A673 (cell line): ENCODE measurements around the gene PDE6B. TPM values are rescaled to one million over a fixed set of nuclear protein-coding genes. Genes with fewer than 3 reads are reported as not detected.

ENCODE experiments used
- BruUV-seq: library from RNA; stranded (reverse); fragments of 400-500 nt; replicated peaks from 2 replicates; lab custom pipeline; 2021; lab: Mats Ljungman, UMichigan
- CTCF ChIA-PET: fragments of 300-600 bp; sonication (Branson Sonifier 250); formaldehyde crosslinking; loops from one replicate; lab custom pipeline; 2022; ENCODE audit warnings: antibody characterized with exemption; lab: Charles Lee
- POLR2A ChIA-PET: fragments of 300-600 bp; sonication (Branson Sonifier 250); formaldehyde crosslinking; loops from one replicate; lab custom pipeline; 2022; ENCODE audit warnings: antibody characterized with exemption; ENCODE audit not compliant: low non-redundant PET; lab: Charles Lee
- DNase-seq: peaks from one replicate; pipeline ENCODE4 v3.0.0-alpha.2; 2015; ENCODE audit warnings: low spot score
- H3K27ac ChIP-seq: fragments of 200-600 bp; sonication (generic); 2 replicates; pipeline ENCODE4 v1.5.1; 2016; ENCODE audit warnings: mixed run types, low read depth, mild to moderate bottlenecking, mixed read lengths, antibody characterized with exemption, low read length; ENCODE audit not compliant: poor library complexity, severe bottlenecking
- H3K27me3 ChIP-seq: fragments of 200-600 bp; sonication (generic); replicated peaks from 2 replicates; pipeline ENCODE4 v1.6.1; 2017; ENCODE audit warnings: mixed run types, low read depth, mild to moderate bottlenecking, mixed read lengths, antibody characterized with exemption, low read length; ENCODE audit not compliant: insufficient read depth, poor library complexity
- H3K36me3 ChIP-seq: fragments of 200-600 bp; sonication (generic); 2 replicates; pipeline ENCODE4 v1.6.1; 2016; ENCODE audit warnings: mixed run types, mild to moderate bottlenecking, mixed read lengths, antibody characterized with exemption, low read length; ENCODE audit not compliant: insufficient read depth, poor library complexity, severe bottlenecking
- H3K4me1 ChIP-seq: fragments of 200-600 bp; sonication (generic); 2 replicates; pipeline ENCODE4 v1.6.1; 2017; ENCODE audit warnings: mixed run types, mild to moderate bottlenecking, mixed read lengths, antibody characterized with exemption, low read length; ENCODE audit not compliant: insufficient read depth, poor library complexity, severe bottlenecking
- H3K4me3 ChIP-seq: fragments of 200-600 bp; sonication (generic); 2 replicates; pipeline ENCODE4 v1.5.1; 2016; ENCODE audit warnings: low read depth, mixed run types, mild to moderate bottlenecking, mixed read lengths, low read length; ENCODE audit not compliant: poor library complexity, severe bottlenecking
- H3K9me3 ChIP-seq: fragments of 200-600 bp; sonication (generic); 2 replicates; pipeline ENCODE4 v1.6.1; 2016; ENCODE audit warnings: mixed run types, low read depth, mild to moderate bottlenecking, mixed read lengths, antibody characterized with exemption, low read length; ENCODE audit not compliant: poor library complexity, severe bottlenecking
- EZH2 ChIP-seq: fragments of 200-600 bp; sonication (generic); IDR thresholded peaks from 2 replicates; pipeline ENCODE4 v1.6.1; 2017; ENCODE audit warnings: borderline replicate concordance, low read depth, mild to moderate bottlenecking, mixed read lengths, antibody characterized with exemption, low read length; ENCODE audit not compliant: poor library complexity, severe bottlenecking
- intact Hi-C: fragments of 100-400 bp; cut with micrococcal nuclease; formaldehyde crosslinking; loops from one replicate; pipeline ENCODE4 v1.10.0; 2022; ENCODE audit not compliant: unreplicated experiment
- total RNA-seq: library from RNA; stranded (reverse); gene quantifications from 2 replicates; pipeline ENCODE4 v1.2.3, GENCODE V29; 2021
- TF ChIP-seq, protein P1 (sequence below): fragments of 300-800, 200-600 bp; sonication (generic); conservative IDR thresholded peaks from 2 replicates; pipeline ENCODE4 v1.5.1; 2017; ENCODE audit warnings: low read depth, mild to moderate bottlenecking, antibody characterized with exemption, low read length, moderate library complexity, mixed read lengths

Gene PDE6B
- total RNA-seq, 1 experiment from 2014 or later = 10.4 TPM

DNA sequence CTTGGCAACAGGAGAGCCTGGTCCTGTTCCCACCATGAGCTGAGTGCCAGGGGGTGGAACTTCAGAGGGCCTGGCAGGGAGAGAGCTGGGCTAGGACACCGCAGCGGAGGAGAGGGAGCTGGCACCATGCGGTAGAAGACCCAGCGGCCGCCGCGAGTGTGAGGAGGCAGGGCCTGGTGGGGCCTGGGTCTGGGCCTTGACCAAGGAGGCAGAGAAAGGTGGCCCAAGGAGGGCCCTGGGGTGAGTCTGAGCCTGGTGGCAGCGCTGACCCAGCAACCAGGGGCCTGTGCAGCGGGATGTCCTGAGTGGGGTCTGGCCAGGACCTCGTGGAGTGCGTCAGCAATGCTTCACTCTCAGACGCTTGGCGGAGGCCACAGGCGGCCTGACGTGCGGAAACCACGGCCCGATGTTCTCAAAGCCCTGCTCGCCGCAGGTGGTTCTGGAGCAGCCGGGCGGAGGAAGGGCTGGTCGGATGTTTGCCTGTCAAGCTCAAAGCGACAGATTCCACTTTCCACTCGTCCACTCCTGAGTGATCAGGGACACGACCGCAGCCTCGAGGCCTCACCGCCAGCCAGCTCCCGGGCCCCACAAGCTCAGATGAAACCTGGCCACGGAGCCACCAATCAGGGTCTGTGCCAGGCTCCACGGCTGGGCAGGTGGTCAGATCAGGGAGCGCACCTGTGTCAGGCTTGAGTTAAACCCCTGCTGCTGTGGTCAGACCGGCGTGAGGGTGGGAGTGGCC is 27.9 kb downstream of the PDE6B start:
- Histone ChIP-seq H3K36me3 (no peaks in the 10 kb centered on the region), H3K4me1 (no peaks in the 10 kb centered on the region), H3K27me3 (no peaks in the 10 kb centered on the region), H3K27ac (no peak overlapping the region), H3K9me3 (no peaks in the 10 kb centered on the region), H3K4me3 (no peak overlapping the region)
- DNase-seq = no peak
- intact Hi-C loops = no loop called here
- no TSS peak for BruUV-seq
- ChIA-PET CTCF (no interaction called here), POLR2A (no interaction called here)
- TF ChIP-seq EZH2 = no peak
- TF ChIP-seq, protein P1, sequence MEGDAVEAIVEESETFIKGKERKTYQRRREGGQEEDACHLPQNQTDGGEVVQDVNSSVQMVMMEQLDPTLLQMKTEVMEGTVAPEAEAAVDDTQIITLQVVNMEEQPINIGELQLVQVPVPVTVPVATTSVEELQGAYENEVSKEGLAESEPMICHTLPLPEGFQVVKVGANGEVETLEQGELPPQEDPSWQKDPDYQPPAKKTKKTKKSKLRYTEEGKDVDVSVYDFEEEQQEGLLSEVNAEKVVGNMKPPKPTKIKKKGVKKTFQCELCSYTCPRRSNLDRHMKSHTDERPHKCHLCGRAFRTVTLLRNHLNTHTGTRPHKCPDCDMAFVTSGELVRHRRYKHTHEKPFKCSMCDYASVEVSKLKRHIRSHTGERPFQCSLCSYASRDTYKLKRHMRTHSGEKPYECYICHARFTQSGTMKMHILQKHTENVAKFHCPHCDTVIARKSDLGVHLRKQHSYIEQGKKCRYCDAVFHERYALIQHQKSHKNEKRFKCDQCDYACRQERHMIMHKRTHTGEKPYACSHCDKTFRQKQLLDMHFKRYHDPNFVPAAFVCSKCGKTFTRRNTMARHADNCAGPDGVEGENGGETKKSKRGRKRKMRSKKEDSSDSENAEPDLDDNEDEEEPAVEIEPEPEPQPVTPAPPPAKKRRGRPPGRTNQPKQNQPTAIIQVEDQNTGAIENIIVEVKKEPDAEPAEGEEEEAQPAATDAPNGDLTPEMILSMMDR = no peak

DNA sequence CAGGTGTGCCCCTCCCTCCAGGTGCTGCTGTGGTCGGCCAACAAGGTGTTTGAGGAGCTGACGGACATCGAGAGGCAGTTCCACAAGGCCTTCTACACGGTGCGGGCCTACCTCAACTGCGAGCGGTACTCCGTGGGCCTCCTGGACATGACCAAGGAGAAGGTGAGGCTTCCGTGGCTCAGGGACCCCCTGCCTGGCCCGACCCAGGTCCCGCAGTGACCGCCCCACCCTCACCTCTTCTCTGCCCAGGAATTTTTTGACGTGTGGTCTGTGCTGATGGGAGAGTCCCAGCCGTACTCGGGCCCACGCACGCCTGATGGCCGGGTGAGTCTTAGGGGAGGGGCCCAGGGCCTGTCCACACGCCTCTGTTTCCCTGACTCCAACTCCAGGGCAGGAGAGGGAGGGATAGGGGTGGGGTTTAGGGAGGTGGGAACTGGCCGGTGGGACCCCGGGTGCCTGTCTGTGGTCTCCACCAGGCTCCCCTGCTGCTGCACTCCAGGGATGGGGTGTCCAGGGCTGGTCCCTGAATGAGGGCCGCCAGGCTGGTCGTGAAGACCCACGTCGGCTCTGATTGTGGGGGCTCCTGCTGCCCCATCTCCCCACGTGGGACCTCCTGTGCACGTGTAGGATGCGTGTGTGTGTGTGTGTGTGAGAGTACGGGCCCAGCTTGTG is 28.6 kb downstream of the PDE6B start:
- Histone ChIP-seq H3K27me3 (no peaks in the 10 kb centered on the region), H3K4me1 (no peaks in the 10 kb centered on the region), H3K36me3 (no peaks in the 10 kb centered on the region), H3K4me3 (no peak overlapping the region), H3K9me3 (no peaks in the 10 kb centered on the region), H3K27ac (no peak overlapping the region)
- DNase-seq = no peak
- ChIA-PET CTCF (no interaction called here), POLR2A (no interaction called here)
- no peak for TF ChIP-seq EZH2
- intact Hi-C loops = no loop called here
- no TSS peak for BruUV-seq

DNA sequence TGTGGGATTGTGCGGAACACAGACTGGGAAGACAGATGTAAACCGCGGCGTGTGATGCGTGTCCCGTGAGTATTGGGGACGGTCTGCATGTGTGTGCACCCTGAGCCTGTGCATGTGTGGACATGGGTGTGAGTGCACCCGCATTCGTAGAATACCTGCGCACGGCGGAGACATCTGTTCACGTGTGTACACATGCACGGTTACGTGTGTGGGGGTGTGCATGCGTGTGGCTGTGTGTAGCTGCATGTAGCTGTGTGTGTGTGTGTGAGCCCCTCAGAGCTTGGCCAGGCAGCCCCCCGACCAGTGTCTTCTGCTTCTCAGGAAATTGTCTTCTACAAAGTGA is 29.1 kb downstream of the PDE6B start:
- intact Hi-C loops = no loop called here
- Histone ChIP-seq H3K36me3 (no peaks in the 10 kb centered on the region), H3K27ac (no peak overlapping the region), H3K4me3 (no peak overlapping the region), H3K9me3 (no peaks in the 10 kb centered on the region), H3K4me1 (no peaks in the 10 kb centered on the region), H3K27me3 (no peaks in the 10 kb centered on the region)
- DNase-seq = no peak
- ChIA-PET CTCF (no interaction called here), POLR2A (no interaction called here)
- BruUV-seq = no TSS peak
- TF ChIP-seq, protein P1 = no peak
- TF ChIP-seq EZH2 = no peak
